Stimulated activated CD8-positive, alpha-beta memory T cell treated with anti-CD3 and anti-CD28 coated beads, Interleukin-15, amount 100 ng/mL, for 1 hour (primary cell): ENCODE measurements around the gene SLC35G2.
"Not testable (repeated sequence)": the region's sequence is repeated elsewhere in the genome, so short reads cannot be mapped to it uniquely, and the experiment has no call there.

Experiments used
- DNase-seq: peaks from one replicate; pipeline ENCODE4 v3.0.0-alpha.2; 2020; ENCODE audit warnings: low read depth

SLC35G2 gene

DNA sequence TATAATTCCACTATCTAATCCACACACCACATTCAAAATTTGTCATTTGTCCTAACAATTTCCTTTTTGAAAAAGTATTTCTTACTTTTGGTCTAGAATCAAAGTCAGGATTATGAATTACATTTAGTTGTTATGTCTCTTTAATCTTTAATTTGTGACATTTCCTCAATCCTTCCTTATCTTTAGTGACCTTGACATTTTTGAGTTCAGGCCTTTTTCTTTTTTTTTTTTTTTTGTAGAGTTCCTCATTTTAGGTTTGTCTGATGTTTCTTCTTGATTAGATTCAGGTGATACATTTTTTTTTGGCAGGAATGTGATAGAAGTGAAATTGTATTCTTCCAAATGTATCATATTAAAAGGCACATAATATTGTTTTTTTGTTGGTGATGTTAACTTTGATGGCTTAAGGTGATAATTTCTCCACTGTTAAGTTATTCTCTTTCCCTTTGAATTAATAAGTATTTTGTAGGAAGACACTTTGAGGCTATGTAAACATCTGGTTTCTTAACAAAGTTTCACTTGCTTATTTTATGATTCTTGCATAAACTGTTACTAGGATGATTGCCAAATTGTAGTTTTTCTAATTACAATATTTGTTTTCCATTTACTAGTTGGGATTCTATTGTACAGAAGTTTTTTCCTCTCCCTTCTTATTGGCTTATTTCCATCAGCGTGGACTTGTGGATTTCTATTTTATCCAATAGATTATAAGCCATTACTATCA is 16.3 kb downstream of the SLC35G2 start:
- no peak for DNase-seq

DNA sequence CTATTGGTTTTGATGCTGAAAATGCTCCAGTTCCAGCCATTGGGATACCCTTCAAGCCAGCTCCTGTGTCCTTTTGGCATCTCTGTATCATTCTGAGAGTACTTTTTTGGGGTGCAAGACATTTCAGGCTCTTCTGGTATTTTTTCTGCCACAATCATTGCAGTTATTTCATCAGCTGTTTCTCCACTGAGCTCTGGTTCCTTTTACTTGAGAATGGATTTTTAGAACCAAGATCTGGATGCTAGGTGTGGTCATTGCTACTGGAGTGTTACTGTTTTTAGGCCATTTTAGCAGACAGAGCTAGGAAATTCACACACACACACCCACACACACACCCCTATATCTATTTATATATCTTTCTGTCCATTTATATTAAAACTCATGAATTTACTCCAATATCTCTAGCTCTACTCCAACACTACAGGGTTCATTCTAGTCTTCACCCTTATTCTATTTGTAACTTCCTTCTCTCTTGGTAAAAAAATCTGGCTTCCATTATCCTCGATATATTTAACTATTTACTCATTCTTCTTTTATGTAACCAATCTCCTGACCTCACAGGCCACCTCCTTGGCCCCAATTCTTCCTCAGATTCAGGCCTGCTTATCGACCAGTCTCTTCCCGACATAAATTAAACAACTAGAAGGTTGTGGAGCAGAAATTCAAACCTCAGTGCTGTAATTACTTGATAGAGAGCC is 17.0 kb downstream of the SLC35G2 start:
- DNase-seq, result no peak

DNA sequence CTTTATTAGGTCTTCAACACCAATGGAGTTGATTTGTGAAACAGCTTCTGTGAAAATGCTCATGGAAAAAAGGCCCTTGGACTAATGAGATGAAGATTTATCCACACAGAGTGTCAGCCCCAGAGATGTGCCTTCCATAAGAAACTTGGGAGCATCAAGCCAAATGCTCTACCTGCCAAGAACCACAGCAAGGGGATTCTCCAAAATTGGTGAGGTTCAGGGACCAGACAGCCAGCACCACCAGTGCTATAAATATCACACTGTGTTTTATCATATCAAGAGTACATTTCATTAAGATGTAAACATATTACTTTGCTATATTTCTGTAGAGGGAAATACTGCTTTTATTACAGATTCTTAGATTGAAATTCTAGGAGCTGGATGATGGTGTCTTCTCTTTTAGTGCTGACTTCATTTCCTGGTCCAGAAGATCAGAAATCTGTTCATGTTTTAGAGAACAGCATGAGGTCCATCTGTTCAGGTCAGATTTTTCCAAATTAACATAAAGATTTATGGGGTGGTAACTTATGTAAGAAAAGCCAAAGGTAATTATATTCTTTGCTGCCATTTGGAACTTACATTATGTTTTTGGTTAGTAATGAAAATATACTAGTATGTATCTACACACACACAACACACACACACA is 17.7 kb downstream of the SLC35G2 start:
- no peak for DNase-seq

DNA sequence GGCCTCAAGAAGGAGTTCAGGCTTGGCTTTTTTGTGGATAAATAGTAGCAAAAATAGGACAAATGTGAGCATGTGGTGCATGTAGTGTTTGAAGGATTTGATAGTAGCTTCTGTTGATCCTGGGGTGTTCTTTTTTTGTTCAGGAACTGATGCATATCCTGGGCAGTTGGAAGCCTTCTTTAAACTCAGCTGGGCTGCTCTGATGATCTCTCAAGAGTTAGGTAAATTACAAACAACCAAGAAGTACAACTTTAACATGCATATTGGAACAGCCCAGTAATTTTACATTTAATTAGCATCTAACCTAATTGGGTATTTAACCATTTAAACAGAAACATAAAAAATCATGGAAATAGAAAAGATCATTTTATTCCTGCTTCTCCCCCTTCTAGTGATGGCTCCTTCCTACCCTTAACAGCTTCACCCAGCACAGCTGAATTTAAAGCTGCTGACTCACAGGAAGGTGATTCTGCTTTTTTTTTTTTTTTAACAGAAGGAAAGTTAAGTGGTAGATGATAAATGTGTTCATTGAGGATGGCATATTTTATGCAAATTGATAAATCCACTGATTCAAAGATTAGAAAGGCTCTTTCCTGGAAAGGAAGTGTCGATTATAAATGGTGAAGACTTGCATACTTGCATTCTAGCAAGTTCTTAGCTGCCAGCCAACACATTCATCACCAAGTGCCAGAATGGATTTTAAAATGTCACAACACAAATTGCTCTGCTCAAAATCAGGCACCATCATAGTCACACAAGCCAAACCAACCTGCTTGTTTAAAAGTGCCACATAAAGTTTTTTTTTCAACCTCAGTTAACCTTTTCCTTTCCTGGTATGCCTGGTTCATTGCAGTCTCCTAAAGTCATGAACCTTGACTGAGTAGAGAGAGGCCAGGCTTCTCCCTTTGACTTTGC is 20.0 kb downstream of the SLC35G2 start:
- DNase-seq, result no peak

DNA sequence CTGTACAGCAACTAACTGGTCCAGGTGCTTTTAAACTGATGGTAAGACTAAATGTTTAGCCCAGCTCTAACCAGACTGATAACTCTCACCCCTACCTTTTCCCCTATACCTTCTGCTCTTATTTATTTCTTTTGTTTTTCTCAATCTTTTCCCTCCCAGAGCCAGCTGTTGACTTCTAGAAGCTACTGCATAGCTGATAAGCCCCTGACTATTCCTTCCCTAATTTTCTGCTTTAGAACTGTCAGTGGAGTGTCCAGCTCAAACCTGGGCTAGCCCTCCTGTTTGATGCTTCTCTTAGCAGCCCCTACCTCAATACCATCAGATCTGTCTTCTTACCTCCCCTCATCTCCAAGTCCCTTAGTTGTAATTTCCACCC is 20.6 kb downstream of the SLC35G2 start:
- no peak for DNase-seq

DNA sequence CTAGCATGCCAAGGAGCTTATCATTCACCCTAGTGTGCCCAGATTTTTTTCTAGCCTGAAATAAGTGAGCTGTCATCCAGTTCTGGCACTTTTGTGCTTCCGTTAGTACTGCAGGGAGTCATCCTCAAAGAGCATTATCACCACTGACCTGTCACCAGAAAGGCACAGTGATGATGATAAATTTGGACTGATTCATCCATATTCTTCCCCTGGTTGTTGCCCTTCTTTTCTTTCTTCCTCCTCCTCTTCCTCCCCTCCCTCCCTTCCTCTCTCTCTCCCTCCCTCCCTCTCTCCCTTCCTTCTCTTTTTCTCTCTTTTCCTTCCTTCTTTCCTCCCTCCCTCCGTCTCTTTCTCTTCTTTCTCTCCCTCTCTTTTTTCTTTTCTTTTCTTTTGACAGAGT is 21.3 kb downstream of the SLC35G2 start:
- no peak for DNase-seq

DNA sequence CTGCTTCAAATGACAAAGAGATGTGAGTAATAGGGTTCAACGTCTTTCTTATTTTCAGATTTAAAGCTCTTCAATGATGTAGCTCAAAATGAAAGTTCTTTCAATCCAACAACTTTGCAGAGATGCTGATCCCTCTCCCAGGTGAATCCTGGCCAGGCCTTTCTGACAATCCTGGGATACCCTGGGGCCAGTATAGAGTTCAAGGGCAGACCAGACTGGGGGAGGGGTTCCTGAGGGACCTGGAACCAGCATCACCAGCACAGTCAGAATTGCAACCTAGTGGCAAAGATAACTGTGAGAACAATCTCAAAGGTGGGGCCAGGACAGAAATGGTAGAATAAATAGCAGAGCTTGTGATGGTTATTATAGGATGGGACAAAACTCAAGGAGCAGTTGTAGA is 23.4 kb downstream of the SLC35G2 start:
- no peak for DNase-seq

DNA sequence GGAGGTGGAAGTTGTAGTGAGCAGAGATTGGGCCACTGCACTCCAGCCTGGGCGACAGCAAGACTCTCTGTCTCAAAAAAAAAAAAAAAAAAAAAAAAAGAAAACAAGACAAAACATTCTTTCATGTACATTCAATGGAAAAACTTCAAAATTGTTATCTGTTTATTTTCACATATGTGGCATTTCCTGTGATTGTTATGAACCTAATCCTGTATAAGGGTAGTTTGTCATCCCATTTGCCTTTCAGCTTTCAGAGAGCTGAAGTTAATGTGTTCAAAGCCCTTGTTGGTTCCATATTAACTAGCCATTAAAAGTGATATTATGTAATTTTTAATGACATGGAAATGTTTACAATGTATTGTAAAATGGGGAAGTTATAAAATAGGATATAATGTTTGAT is 25.8 kb downstream of the SLC35G2 start:
- no peak for DNase-seq

DNA sequence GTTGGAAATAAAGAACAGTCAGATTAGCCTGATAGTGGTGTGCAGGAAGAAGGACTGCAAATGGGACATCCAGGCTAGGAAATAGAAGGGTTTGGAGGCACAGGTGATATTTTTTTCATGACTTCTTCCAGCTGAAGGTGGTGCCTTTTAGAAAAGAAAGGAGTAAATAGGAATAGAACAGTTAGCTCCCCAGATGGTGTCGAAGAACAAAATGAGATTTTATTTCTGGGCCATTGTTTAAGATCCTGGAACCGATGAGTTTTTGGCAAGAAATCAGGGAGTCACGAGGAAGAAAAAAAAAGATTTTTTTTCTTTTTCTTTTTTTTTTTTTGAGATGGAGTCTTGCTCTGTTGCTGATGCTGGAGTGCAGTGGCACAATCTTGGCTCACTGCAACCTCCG is 33.3 kb downstream of the SLC35G2 start:
- no peak for DNase-seq

DNA sequence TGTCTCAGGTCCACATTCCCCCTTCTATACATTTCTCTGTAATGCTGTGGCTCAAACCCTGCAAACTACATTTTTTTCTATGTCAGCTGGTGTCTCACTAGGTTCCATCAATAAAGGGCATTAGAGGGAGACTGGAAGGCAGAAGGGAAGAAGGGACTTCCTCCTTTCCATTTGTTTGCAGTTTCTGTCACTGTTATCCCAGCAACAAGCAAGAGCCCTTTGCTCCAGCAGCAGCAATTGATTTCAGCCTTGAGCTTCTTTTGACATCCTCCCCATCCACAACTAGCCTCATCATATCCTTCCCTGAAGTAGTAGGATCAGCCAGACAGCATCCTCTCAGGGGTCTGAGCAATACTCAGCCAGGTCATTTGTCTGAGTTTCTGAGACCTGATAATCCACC is 37.7 kb downstream of the SLC35G2 start:
- no peak for DNase-seq

DNA sequence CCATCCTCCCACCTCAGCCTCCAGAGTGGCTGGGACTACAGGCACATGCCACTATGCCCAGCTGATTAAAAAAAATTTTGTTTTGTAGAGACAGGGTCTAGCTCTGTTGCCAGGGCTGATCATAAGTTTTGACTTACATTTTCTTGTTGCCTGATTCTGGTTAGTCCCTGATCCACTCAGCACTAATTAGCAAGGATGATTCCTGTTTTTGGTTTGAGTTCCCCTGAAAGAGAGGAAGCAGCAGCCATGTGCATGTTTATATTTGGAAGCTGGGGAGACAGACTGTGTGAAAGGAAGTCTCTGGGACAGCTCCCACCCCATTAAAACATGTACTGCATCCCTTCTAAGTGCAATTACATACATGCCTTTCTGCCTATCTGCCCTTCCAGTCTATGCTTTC is 39.5 kb downstream of the SLC35G2 start:
- no peak for DNase-seq

DNA sequence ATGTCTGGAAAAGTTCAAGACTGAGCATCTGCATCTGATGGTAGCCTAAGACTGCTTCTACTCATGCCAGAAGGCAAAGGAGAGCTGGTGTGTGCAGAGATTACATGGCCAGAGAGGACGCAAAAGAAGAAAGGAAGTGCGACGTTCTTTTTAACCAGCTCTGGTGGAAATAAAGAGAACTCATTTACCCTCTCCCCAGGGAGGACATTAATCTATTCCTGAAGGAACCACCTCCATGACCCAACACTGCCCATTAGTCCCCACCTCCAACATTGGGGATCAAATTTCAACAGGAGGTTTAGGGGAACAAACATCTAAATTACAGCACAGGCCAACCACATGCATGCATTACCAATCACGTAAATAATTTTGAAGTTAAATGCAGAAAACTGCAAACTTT is 41.6 kb downstream of the SLC35G2 start:
- DNase-seq, result no peak

DNA sequence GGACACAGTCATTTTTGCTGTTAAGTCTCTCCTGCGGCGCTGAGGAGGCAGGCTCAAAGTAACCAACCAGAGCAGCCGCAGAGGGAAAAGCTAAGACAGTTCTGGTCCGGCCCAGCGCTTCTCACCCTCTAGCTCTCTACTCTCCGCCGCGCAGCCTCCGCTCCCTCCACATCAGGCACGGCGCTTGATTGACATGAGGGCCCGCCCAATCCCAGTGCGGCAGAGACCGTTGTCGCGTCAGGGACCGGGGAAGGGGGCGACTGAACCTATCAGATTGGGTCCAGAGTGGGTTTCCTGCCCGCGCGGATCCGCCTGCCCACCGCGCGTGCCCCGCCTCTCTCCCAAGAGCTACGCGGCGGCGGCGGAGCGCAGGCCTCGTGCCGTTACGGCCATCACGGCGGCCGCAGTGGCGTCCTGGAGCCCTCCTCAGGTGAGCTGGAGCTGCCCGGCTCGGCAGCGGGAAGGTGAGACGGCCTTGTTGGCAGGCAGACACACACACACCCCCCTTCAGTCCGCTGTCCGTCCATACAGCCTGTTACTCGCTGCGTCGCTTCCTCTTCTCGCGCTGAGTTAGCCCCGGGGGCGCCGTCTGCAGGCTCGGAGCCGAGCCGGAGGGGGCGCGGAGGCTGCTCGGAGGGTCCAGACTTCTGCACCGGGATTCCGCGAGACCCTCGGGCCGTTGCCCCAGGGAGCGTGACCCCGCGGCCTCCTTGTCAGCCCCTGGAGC is 43.1 kb downstream of the SLC35G2 start, which contains the start of gene NCK1:
Gene NCK1 (plus strand): TSS at position 319 of the 727 bp plus-strand sequence. CDS start 65,794 bp downstream, outside the sequence.
- peak; percentile 97 for DNase-seq

DNA sequence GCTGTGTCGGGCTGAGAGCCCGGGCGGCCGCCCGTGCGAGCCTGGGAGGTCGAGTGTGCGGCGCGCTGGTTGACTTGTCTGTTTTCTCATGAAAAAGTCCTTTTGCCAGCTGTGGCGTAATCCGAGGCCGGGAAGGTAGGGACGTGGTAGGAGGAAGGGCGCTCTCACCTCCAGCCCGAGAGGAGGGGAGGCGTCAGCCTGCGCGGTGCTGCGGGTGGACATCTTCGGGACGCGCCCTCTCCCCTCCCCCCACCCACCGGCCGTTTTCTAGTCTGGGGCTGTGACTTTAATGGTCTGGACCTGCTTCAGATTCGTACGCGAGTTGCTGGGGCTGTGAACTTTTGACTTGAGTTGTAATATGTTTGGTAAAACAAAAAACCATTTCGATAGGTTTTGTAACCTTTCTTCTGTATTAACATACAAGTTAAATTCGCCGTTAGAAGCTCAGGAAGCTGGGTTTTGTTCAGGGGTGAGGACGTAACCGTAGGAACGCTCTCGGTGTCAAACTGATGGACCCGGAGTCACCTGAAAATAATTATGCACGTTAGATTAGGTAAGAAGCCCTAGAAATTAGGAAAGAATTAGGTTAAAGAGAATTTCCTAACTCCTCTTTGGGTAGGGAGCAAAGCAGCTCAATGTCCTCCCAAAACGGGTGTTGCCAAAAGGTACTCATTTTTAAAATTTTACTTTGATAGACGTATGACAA is 43.8 kb downstream of the SLC35G2 start:
- DNase-seq, result no peak

DNA sequence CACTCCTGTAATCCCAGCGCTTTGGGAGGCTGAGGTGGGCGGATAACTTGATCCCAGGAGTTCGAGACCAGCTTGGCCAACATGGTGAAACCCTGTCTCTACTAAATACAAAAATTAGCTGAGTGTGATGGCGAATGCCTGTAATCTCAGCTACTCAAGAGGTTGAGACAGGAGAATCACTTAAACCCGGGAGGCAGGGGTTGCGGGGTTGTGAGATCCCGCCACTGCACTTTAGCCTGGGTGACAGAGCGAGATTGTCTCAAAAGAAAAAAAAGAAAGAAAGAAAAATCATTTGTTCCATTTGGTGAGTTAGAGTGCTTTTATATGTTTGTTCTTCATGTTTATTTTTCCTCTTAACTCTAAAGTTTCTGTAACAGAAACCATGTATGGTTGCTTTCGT is 50.4 kb downstream of the SLC35G2 start:
- DNase-seq, result no peak

DNA sequence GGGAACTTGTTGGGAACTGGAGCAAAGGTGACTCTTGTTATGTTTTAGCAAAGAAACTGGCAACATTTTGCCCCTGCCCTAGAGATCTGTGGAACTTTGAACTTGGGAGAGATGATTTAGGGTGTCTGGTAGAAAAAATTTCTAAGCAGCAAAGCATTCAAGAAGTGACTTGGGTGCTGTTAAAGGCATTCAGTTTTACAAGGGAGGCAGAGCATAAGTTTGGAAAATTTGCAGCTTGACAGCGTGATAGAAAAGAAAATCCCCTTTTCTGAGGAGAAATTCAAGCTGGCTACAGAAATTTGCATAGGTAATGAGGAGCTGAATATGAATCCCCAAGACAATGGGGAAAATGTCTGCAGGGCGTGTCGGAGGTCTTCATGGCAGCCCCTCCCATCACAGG is 53.3 kb downstream of the SLC35G2 start:
- not testable (repeated sequence) for DNase-seq

DNA sequence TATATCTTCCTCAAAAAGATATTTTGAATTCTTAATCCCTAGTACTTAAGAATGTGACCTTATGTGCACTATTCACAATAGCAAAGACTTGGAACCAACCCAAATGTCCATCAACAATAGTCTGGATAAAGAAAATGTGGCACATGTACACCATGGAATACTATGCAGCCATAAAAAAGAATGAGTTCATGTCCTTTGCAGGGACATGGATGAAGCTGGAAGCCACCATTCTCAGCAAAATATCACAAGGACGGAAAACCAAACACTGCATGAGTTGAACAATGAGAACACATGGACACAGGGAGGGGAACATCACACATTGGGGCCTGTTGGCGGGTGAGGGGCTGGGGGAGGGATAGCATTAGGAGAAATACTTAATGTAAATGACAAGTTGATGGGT is 60.6 kb downstream of the SLC35G2 start:
- DNase-seq, result not testable (repeated sequence)

DNA sequence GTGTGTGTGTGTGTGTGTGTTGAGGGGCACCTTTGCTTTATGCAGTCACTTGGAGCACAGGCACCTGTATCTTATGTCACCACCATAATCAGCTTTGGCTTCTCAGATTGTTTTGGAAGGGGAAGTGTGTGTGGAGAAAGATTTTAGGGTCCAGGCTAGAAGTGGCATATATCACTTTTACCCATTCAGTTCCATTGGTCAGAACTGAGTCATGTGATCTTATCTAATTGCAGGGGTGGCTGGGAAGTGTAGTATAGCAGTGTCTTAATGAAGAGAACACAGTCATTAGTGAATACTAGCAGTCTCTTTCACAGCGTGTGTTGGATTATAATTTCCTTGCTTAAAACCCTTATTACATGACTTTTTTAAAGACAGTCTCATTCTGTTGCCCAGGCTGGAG is 63.6 kb downstream of the SLC35G2 start:
- no peak for DNase-seq

DNA sequence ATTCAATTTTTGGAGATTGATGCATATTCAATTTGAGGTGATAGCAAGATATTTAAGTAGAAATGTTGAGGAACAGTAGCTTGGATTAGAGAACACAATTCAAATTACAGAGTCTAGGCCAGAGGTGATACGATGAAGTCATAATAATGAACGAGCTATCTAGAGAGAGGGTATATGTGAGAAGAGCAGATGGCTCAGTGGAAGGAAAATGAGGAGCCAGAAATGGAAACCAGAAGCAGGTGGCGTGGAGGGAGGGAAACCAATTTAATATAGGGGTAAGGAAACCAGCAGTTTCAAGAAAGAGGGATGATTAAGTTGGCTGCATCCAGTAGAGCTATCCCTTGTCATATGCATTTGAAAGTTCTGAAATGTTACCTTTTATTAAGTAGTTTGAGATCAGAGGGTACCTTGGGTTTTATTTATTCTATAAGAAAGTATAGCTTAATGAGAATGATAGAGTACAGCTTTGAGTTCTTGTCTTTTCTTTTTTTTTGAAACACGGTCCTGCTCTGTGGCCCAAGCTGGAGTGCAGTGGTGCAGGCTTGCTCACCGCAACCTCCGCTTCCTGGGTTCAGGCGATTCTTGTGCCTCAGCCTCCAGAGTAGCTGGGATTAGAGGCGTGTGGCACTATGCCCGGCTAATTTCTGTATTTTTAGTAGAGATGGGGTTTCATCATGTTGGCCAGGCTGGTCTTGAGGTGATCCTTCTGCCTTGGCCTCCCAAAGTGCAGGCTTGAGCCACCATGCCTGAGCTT is 65.2 kb downstream of the SLC35G2 start:
- no peak for DNase-seq
